GM12878 (cell line): ENCODE data around the gene GPT2. TPM values are rescaled to one million over a fixed set of nuclear protein-coding genes. Genes with fewer than 3 reads are reported as not detected.

ENCODE experiments used
- ATAC-seq: fragments of 200-7000 bp; cut with Tn5 transposase; 3 replicates; pipeline ENCODE4 v1.9.1; 2020; ENCODE audit warnings: mild to moderate bottlenecking, moderate library complexity
- BruUV-seq: library from RNA; stranded (reverse); fragments of 400-500 nt; replicated peaks from 2 replicates; lab custom pipeline; 2021; lab: Mats Ljungman, UMichigan
- CTCF ChIA-PET: fragments of 300-600 bp; sonication (Branson Sonifier 250); formaldehyde crosslinking; extraction: SDS; loops from one replicate; lab custom pipeline; 2021; ENCODE audit warnings: inconsistent platforms; lab: Yijun Ruan, JAX
- POLR2A ChIA-PET: fragments of 350-600 bp; formaldehyde crosslinking; extraction: SDS; loops from one replicate; lab custom pipeline; 2021; ENCODE audit warnings: inconsistent platforms; lab: Charles Lee
- RAD21 ChIA-PET: fragments of 300-600 bp; sonication (Branson Sonifier 250); formaldehyde crosslinking; loops from one replicate; lab custom pipeline; 2023; ENCODE audit warnings: antibody characterized with exemption; ENCODE audit not compliant: unreplicated experiment; lab: Charles Lee
- SMC1A ChIA-PET: fragments of 300-600 bp; sonication (Branson Sonifier 250); formaldehyde crosslinking; loops from one replicate; lab custom pipeline; 2023; ENCODE audit not compliant: unreplicated experiment, uncharacterized antibody; lab: Charles Lee
- DNase-seq: peaks from one replicate; pipeline ENCODE4 v3.0.0-alpha.2; 2011; ENCODE audit warnings: low read depth, low spot score
- FAIRE-seq: peaks from 3 replicates; lab custom pipeline; 2011; peaks lifted over from hg19 to GRCh38; lab: Jason Lieb, UNC
- H2AFZ ChIP-seq: 2 replicates; pipeline ENCODE4 v1.6.0; 2011; ENCODE audit warnings: low read depth, low read length, control low read depth; ENCODE audit not compliant: control insufficient read depth
- H3K27ac ChIP-seq: 2 replicates; pipeline ENCODE4 v1.5.1; 2011; ENCODE audit warnings: control low read depth; ENCODE audit not compliant: control insufficient read depth, insufficient read depth
- H3K27me3 ChIP-seq, 2 experiments: replicated peaks in 1 of 2; 2 replicates each; pipeline versions ENCODE4 v1.6.0 to v1.6.1; 2011; ENCODE audit warnings: low read length in 1 of 2; ENCODE audit not compliant: control insufficient read depth in 2 of 2, insufficient read depth in 2 of 2
- H3K36me3 ChIP-seq, 2 experiments: 2 replicates each; pipeline ENCODE4 v1.5.1; 2011; ENCODE audit warnings: low read length in 1 of 2; ENCODE audit not compliant: control insufficient read depth in 2 of 2, insufficient read depth in 2 of 2
- H3K4me1 ChIP-seq: 2 replicates; pipeline ENCODE4 v1.6.1; 2011; ENCODE audit warnings: mild to moderate bottlenecking, low read length, moderate library complexity, mixed read lengths; ENCODE audit not compliant: control insufficient read depth, insufficient read depth
- H3K4me2 ChIP-seq: 2 replicates; pipeline ENCODE4 v1.6.0; 2011; ENCODE audit warnings: control low read depth; ENCODE audit not compliant: control insufficient read depth, insufficient read depth
- H3K4me3 ChIP-seq: fragments of 200-600 bp; sonication (generic); 2 replicates; pipeline ENCODE4 v1.5.1; 2016
- H3K79me2 ChIP-seq: 2 replicates; pipeline ENCODE4 v1.6.0; 2011; ENCODE audit warnings: low read length; ENCODE audit not compliant: control insufficient read depth, insufficient read depth
- H3K9ac ChIP-seq: 2 replicates; pipeline ENCODE4 v1.8.0; 2011; ENCODE audit warnings: low read length, control low read depth, mixed read lengths; ENCODE audit not compliant: control insufficient read depth, insufficient read depth
- H3K9me3 ChIP-seq: replicated peaks from 3 replicates; pipeline ENCODE4 v1.5.1; 2011; ENCODE audit warnings: mild to moderate bottlenecking, low read length; ENCODE audit not compliant: control insufficient read depth, insufficient read depth
- H4K20me1 ChIP-seq: 2 replicates; pipeline ENCODE4 v1.6.0; 2011; ENCODE audit not compliant: control insufficient read depth, insufficient read depth
- MXI1 ChIP-seq: fragments of 150-350 bp; IDR thresholded peaks from 2 replicates; pipeline ENCODE4 v1.6.1; 2011; ENCODE audit warnings: low read depth, mild to moderate bottlenecking, inconsistent platforms, low read length, improper control_type of control experiment
- RELA ChIP-seq: fragments of 450-650 bp; IDR thresholded peaks from 2 replicates; pipeline ENCODE4 v1.8.0; 2014; ENCODE audit warnings: borderline replicate concordance; ENCODE audit not compliant: partially characterized antibody
- SPI1 ChIP-seq: IDR thresholded peaks from 2 replicates; pipeline ENCODE4 v1.6.1; 2011; ENCODE audit warnings: low read depth, mild to moderate bottlenecking, low read length, moderate library complexity, borderline replicate concordance; ENCODE audit not compliant: insufficient read depth
- ZNF622 ChIP-seq: fragments of 450-650 bp; IDR thresholded peaks from 2 replicates; pipeline ENCODE4 v1.6.1; 2017; ENCODE audit warnings: mild to moderate bottlenecking, inconsistent platforms
- WGBS: methylation state at CpG from one replicate; pipeline ENCODE4 v1.1.6; 2016; ENCODE audit warnings: low lambda C conversion rate; ENCODE audit not compliant: insufficient replicate concordance, insufficient coverage; ENCODE audit errors: missing lambda C conversion rate; 5-methylcytosine and 5-hydroxymethylcytosine counted together
- in situ Hi-C: fragments of 300-500 bp; cut with MboI; formaldehyde crosslinking; loops from 9 replicates; pipeline ENCODE4 v1.14.3; 2018; ENCODE audit warnings: mixed read lengths
- intact Hi-C: fragments of 100-400 bp; cut with micrococcal nuclease; formaldehyde crosslinking; loops from one replicate; pipeline ENCODE4 v1.14.2; 2022; ENCODE audit not compliant: unreplicated experiment
- polyA plus RNA-seq, 11 experiments: library from polyadenylated mRNA; depleted of rRNA in 4 of 11; unstranded in 6 of 11; stranded (reverse) in 5 of 11; fragments of >200 nt; fragmentation: Nextera tagmentation in 4 of 11; fragmentation: Illumina TruSeq in 1 of 11; extraction: Ambion mirVana in 4 of 11; extraction: Trizol in 1 of 11; gene quantifications; 1 replicate in 1 of 11; 2 replicates in 10 of 11; pipeline versions ENCODE4 v1.2.1 to v1.2.3, GENCODE V29; 2011 to 2016; ENCODE audit warnings: inconsistent platforms in 2 of 11, missing spikeins in 2 of 11, low read depth in 1 of 11
- total RNA-seq, 4 experiments: library from RNA; depleted of rRNA in 3 of 4; stranded (reverse); fragments of >200 nt in 3 of 4; fragmentation: Illumina TruSeq in 1 of 4; extraction: Trizol in 1 of 4; gene quantifications; 2 replicates each; pipeline versions ENCODE4 v1.2.1 to v1.2.3, GENCODE V29; 2013 to 2021
- TF ChIP-seq, protein P1 (sequence below): fragments of 450-650 bp; IDR thresholded peaks from 2 replicates; pipeline ENCODE4 v1.6.1; 2018; ENCODE audit warnings: mild to moderate bottlenecking, low read depth, moderate library complexity; ENCODE audit not compliant: partially characterized antibody
- TF ChIP-seq, protein P2 (sequence below): IDR thresholded peaks from 2 replicates; pipeline ENCODE4 v1.6.1; 2012; ENCODE audit warnings: mild to moderate bottlenecking, low read depth, low read length

GPT2 gene
- total and polyA plus RNA-seq, 10 of the 15 experiments (the other 5 are each of a cell fraction or from before 2014, with no cell fraction given): 0.45 to 9.9 (median 4.3) TPM

- Histone ChIP-seq H3K4me1 (no peaks in the 10 kb centered on the region), H3K27me3 (no peaks in the 10 kb centered on the region), H3K4me3 (no peak overlapping the region), H3K4me2 (no peak overlapping the region), H4K20me1 (no peaks in the 10 kb centered on the region), H3K27ac (no peak overlapping the region), H3K36me3 (no peaks in the 10 kb centered on the region; a peak in 1 of 4 replicates), H3K9me3 (no peaks in the 10 kb centered on the region), H2AFZ (no peak overlapping the region), H3K79me2 (no peaks in the 10 kb centered on the region), H3K9ac (no peak overlapping the region)
- WGBS: 86% methylated on average over 7 of the region's 7 CpGs
- DNase-seq: no peak
- no peak for FAIRE-seq
- SMC1A ChIA-PET: no interaction called here
- TF ChIP-seq, protein P1, sequence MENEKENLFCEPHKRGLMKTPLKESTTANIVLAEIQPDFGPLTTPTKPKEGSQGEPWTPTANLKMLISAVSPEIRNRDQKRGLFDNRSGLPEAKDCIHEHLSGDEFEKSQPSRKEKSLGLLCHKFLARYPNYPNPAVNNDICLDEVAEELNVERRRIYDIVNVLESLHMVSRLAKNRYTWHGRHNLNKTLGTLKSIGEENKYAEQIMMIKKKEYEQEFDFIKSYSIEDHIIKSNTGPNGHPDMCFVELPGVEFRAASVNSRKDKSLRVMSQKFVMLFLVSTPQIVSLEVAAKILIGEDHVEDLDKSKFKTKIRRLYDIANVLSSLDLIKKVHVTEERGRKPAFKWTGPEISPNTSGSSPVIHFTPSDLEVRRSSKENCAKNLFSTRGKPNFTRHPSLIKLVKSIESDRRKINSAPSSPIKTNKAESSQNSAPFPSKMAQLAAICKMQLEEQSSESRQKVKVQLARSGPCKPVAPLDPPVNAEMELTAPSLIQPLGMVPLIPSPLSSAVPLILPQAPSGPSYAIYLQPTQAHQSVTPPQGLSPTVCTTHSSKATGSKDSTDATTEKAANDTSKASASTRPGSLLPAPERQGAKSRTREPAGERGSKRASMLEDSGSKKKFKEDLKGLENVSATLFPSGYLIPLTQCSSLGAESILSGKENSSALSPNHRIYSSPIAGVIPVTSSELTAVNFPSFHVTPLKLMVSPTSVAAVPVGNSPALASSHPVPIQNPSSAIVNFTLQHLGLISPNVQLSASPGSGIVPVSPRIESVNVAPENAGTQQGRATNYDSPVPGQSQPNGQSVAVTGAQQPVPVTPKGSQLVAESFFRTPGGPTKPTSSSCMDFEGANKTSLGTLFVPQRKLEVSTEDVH: no peak
- POLR2A ChIA-PET: interaction anchor here (0.5 kb wide), 1 partner anchor 67 kb away, joined by 8 read pairs; no protein-coding TSS in a partner anchor
- RAD21 ChIA-PET: no interaction called here
- intact Hi-C loops: no loop called here
- CTCF ChIA-PET: interaction anchor here (1.0 to 1.4 kb wide), 2 partner anchors 13 to 42 kb away, joined by 4 to 5 read pairs; no protein-coding TSS in a partner anchor
- no peak for ATAC-seq
- no TSS peak for BruUV-seq
- in situ Hi-C loops: no loop called here
Observed at GRCh38 chr16:46896314-46896968, 12.3 kb downstream of the GPT2 start.

DNA sequence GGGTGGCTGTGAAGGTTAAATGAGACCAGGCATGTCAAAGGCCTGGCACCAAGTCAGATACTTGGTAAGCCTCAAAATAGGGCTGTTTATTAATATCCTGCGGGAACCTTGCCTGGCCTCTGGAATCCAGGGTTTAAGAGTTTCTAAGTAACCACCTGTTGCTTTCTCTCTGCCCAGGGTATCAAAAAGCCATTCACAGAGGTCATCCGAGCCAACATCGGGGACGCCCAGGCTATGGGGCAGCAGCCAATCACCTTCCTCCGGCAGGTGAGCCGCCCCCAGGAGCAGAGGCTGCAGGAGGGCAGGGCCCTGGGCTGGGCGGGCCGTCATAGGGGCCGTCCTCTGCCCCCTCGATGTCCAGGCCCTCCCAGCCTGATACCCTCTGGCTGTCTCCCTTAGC is 13.3 kb downstream of the GPT2 start:
- no peaks in the 10 kb centered on the region; a peak in 1 of 4 replicates for H3K36me3 ChIP-seq
- TF ChIP-seq, protein P2, sequence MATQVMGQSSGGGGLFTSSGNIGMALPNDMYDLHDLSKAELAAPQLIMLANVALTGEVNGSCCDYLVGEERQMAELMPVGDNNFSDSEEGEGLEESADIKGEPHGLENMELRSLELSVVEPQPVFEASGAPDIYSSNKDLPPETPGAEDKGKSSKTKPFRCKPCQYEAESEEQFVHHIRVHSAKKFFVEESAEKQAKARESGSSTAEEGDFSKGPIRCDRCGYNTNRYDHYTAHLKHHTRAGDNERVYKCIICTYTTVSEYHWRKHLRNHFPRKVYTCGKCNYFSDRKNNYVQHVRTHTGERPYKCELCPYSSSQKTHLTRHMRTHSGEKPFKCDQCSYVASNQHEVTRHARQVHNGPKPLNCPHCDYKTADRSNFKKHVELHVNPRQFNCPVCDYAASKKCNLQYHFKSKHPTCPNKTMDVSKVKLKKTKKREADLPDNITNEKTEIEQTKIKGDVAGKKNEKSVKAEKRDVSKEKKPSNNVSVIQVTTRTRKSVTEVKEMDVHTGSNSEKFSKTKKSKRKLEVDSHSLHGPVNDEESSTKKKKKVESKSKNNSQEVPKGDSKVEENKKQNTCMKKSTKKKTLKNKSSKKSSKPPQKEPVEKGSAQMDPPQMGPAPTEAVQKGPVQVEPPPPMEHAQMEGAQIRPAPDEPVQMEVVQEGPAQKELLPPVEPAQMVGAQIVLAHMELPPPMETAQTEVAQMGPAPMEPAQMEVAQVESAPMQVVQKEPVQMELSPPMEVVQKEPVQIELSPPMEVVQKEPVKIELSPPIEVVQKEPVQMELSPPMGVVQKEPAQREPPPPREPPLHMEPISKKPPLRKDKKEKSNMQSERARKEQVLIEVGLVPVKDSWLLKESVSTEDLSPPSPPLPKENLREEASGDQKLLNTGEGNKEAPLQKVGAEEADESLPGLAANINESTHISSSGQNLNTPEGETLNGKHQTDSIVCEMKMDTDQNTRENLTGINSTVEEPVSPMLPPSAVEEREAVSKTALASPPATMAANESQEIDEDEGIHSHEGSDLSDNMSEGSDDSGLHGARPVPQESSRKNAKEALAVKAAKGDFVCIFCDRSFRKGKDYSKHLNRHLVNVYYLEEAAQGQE: no peak
- TF ChIP-seq RELA: no peak
- no peak for TF ChIP-seq MXI1
- no peak for TF ChIP-seq ZNF622
- no peak for TF ChIP-seq SPI1

More for the DNA sequence above, 13.3 kb downstream of the GPT2 start:
- ChIA-PET RAD21 (no interaction called here), POLR2A (no interaction called here), SMC1A (no interaction called here), CTCF (interaction anchor here (1.6 kb wide), 1 partner anchor 11 kb away, joined by 6 read pairs; no protein-coding TSS in a partner anchor)
- Histone ChIP-seq H3K79me2 (no peaks in the 10 kb centered on the region), H3K27ac (no peak overlapping the region), H3K4me3 (no peak overlapping the region), H4K20me1 (no peaks in the 10 kb centered on the region), H3K4me2 (no peak overlapping the region), H3K9me3 (no peaks in the 10 kb centered on the region), H3K4me1 (no peaks in the 10 kb centered on the region), H2AFZ (no peak overlapping the region), H3K9ac (no peak overlapping the region), H3K27me3 (no peaks in the 10 kb centered on the region)
- ATAC-seq (no peak), DNase-seq (no peak), FAIRE-seq (no peak)
- 93% methylated on average over 8 of the region's 10 CpGs for WGBS
- BruUV-seq: no TSS peak
- intact Hi-C loops (no loop called here), in situ Hi-C loops (no loop called here)
